Left kidney (tissue), 2 donors: ENCODE data around the gene PRG3. TPM values are rescaled to one million over a fixed set of nuclear protein-coding genes. Genes with fewer than 3 reads are reported as not detected.
A peak's percentile ranks its signal among the peaks of the same experiment; 100 is the strongest.
"Not testable (repeated sequence)": the region's sequence is repeated elsewhere in the genome, so short reads cannot be mapped to it uniquely, and the experiment has no call there.

Experiments
- DNase-seq: peaks from one replicate; pipeline ENCODE4 v3.0.0-alpha.2; 2013
- polyA plus RNA-seq: library from polyadenylated mRNA; unstranded; fragments of 120-200 nt; gene quantifications from one replicate; pipeline ENCODE4 v1.2.1, GENCODE V29; 2013; ENCODE audit not compliant: insufficient read length

The PRG3 gene
- polyA plus RNA-seq, 1 donor: 0.48 TPM

DNA sequence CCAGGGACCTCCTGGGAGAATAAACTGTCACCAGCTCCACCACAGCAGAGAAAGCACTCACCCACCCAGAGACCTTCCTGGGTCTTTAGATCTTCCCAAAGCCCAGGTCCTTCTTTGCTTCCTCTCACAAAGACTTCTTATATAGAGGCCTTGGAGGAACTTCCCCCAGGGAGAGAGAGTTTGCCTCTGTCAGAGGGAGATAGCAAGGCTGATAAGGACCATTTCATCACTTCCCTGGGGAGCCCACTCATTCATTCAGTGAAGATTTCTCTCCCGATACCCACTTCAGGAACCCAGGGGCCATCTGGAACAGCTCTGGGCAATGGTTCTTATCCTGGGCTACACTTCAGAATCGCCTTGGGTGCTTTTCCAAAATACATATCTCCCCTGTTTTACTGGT, 9.6 kb upstream of the PRG3 start, which contains the start of gene PRG2:
TSS of gene PRG2 (minus strand) at position 116 of the 400 bp plus-strand sequence. CDS start 706 bp downstream, outside the sequence.
- no peak for DNase-seq

- DNase-seq: no peak
Measured at GRCh38 chr11:57387289-57388030, 6.5 kb upstream of the PRG3 start.

- peak; percentile 53 for DNase-seq
Measured at GRCh38 chr11:57386178-57386940, 5.4 kb upstream of the PRG3 start.

DNA sequence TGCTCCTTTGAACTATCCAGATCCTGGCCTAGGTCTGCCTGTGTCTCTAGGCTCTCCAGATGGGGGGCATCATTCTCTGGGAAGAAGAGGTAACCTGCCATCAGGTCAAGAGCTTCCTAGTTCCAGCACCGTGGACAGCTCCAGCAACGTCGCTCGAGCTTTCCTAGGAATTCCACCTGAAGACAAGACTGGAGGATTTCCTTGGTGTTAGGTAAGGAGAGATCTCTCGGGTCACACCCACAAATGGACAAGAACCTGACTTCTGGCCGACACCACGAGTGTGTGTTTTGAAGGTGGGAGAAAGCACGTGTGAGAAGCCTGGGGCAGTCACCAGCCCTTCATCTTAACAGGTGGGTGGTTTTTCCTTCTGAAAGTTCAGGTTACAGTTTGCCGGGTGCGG, 1.2 kb downstream of the PRG3 start:
- peak; percentile 48 for DNase-seq

DNA sequence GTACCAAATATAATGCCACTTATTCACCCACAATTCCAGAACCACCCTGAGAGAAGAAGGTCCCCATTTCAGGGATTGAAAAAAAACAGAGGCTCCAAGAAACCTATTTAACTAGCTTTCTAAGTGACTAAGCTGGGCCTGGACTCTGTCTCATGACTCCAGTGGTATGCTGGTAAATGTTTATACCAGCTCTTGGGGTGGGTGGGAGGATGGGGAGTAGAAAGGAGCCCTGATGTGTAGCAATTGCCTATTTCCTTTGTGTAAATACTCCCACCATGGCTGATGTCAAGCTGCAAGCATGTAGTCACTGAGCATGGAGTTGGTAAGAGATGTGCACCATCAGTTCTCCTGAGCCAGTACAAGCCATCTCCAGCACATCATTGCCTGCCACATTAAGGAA, 2.8 kb downstream of the PRG3 start:
- DNase-seq: no peak

- no peak for DNase-seq
Measured at GRCh38 chr11:57377107-57377506, 3.8 kb downstream of the PRG3 start.

DNA sequence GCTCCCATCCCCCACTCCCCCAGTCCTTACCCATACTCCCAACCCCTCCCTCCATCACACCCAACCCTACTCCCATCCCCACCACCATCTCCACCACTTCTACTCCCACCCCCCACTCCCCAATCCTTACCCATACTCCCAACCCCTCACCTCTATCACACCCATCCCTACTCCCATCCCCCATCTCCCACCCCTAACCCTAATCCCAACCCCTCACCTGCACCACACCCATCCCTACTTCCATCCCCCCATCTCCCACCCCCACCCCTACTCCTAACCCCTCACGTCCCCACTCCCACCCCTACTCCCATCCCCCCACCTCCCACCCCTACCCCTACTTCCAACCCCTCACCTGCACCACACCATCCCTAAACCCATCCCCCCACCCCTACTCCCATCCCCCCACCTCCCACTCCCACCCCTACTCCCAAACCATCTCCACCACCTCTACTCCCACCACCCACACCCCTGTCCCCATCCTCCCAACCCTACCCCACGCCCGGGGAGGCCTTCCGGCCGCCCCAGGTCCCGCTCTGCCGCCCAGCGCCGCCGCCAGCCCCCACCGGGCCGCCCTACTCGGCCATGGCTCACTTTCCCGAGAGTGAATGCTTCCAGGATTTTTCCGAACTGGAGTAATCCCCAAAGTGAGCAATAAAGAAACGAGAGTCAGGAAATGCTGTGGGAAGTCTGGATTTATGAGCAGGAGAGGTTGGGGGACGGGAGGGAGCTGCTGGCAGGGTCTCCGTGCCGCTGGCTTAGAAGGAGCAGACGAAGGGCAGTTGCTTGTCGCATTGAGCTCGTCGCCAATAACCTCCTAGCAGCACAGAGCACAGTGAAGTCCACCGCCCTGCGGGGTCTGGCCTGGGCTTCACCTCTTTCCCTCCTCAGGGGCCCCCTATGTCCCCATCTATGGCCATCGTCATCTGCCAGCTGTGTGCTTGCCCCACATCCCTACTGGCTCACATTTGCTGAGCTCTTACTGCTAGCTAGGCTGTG, 4.6 kb downstream of the PRG3 start:
- DNase-seq: no peak

GRCh38 chr11:57375490-57375889, 5.5 kb downstream of the PRG3 start:
- no peak for DNase-seq

DNA sequence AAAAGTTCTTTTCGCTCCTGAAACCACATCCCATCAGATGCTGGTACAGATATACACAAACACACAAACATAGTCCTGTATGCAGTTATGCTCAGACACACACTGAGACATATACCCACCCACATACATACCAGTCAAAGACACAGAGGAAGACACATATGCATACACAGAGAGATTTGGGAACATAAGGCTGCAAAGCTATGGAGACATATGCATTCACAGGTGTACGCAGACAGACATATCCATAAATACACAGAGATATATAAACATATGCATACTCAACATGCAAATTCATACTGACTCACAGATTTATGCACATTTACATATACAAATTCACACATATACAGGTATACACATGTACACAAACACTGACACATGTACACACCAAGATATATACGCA, 6.0 kb downstream of the PRG3 start:
- DNase-seq: no peak

- DNase-seq: no peak
Measured at GRCh38 chr11:57373146-57373545, 7.8 kb downstream of the PRG3 start.

- DNase-seq: no peak
Measured at GRCh38 chr11:57370941-57371340, 10.0 kb downstream of the PRG3 start.

GRCh38 chr11:57370251-57370650, 10.7 kb downstream of the PRG3 start:
- DNase-seq: no peak

GRCh38 chr11:57368845-57369232, 12.1 kb downstream of the PRG3 start:
- DNase-seq: no peak

GRCh38 chr11:57368106-57368844, 12.7 kb downstream of the PRG3 start:
- no peak for DNase-seq

- DNase-seq: no peak
Measured at GRCh38 chr11:57364851-57365660, 15.9 kb downstream of the PRG3 start.

GRCh38 chr11:57363131-57364080, 17.5 kb downstream of the PRG3 start:
- no peak for DNase-seq

DNA sequence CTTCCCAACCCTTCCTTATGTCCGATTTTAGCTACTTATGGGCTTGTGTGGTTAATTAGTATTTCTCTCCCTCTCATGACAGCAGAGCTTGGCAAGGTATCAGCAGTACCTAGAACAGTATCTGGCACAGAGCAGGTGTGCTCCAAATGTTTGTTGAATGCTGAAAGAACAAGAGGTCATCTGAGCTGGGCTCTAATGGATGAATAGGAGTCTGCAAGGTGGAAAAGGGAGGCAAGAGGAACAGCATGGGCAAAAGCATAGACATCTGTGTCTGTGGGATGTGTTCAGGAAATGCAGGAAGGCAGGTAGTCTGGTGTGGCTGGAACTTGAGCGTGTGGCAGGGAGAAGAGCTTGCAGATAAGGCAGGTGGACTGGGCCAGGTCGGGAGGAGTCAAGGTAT, 19.0 kb downstream of the PRG3 start:
- no peak for DNase-seq

GRCh38 chr11:57361420-57361819, 19.5 kb downstream of the PRG3 start:
- not testable (repeated sequence) for DNase-seq

GRCh38 chr11:57360991-57361390, 20.0 kb downstream of the PRG3 start:
- no peak for DNase-seq
